Glomerular visceral epithelial cell (primary cell): ENCODE data around the gene TBC1D17.

ENCODE experiments used
- DNase-seq: peaks from one replicate; pipeline ENCODE4 v3.0.0-alpha.2; 2016; ENCODE audit errors: extremely low spot score

Gene TBC1D17

DNA sequence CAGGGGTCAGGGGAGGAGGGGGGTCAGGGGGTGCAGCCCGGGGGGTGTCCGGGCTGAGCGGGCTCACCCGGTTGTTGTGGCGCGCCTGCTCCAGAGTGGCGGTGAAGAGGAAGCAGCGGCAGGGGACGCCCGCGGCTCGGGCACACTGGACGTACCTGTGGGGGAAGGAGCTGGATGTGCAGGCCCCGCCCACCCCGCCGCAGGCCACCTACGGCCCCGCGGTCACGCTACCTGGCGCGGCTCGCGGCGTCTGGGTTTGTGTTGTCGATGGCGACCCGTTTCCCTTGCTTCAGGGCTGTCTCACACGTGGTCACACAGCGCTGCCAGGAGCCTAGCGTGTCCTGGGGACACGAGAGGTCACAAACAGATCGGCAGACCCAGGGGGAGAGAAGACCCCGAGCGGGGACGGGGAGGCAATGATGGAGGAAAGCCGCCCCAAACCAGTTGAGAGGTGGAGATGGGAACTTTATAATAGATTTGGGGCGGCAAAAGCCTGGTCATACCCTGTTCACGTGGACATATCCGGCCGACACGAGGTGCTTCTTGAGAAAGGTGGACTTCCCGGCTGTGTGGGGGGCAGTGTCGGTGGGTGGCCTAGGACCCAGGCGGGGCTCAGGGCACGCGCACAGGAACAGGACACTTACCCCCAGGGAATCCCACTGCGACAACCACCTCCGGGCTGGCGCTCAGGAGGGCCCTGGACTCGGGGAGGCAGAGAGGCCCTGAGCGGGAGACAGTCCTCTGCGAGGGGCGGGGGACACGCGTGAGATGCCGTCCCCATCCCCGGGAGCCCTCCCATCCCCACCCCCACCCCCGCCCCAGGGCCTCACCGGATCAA is 15.7 kb upstream of the TBC1D17 start:
- no peak for DNase-seq

DNA sequence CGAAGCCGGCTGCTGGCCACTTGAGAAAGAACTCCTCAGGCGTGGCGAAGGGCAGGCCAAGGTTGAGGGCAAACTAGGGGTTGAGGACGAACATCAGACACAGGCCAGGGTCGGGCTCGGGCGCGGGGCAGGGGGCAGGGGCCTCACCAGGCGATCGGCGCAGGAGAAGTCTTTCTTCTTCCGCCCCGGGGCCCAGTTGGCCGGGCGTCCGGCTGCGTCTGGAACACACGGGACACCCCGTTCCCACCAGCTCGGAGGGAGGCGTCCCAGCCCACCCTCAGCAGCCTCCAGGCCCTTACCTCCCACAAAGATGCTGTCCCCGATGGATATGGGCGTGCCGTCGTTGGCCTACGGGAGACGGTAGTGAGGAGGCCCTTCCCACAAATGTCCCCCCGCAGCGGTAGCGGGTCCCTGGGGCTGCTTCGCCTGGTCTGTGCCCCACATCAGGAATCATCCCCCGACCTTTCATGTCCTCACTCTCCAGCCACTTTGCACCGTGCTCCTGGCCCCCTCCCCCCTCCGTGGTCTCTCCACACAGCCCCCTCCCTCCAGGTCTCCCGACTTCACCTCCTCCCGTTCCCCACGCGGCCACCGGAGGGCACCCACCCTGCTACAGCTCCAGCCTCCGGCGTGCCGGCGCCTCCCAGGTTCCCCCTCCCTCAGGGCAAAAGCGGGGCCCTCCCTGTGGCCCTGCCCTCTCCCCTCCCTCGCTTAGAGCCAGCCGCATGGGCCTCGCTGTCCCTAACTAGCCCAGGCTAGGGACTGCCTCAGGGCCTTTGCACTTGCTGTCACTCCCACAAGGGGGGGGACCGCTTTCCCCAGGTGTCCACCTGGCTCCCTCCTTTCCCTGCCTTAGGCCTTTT is 14.9 kb upstream of the TBC1D17 start:
- DNase-seq: no peak

DNA sequence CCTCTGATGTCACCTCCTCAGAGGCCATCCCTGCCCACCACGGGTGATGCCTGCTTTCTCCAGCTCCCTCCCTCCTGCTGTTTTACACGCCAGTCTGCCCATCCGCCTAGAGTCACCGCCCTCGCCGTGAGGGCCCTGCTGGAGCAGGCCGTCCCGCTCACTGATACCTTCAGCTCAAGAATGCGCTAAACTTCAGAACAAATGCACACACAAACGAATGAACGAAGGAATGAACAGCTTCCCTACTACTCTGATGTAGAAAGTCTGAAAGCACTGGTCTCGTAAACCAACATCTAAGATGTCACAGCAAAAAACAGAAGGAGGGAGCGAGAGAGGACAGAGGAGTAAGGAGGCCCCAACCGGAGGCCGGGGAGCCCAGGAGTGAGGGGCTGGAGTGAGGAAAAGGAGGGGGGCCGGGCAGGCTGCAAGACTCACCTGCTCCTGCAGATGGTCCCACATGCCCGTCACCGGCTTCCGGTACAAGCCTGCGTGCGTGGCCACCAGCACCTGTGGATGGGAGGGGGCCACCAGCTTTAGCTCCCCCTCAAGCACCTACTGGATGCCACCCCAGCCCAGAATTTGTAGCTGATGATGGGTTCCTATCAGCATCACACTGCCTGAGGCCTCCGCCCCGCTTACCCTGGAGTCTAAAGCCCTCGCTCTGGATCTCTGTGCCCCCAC is 14.1 kb upstream of the TBC1D17 start:
- no peak for DNase-seq

DNA sequence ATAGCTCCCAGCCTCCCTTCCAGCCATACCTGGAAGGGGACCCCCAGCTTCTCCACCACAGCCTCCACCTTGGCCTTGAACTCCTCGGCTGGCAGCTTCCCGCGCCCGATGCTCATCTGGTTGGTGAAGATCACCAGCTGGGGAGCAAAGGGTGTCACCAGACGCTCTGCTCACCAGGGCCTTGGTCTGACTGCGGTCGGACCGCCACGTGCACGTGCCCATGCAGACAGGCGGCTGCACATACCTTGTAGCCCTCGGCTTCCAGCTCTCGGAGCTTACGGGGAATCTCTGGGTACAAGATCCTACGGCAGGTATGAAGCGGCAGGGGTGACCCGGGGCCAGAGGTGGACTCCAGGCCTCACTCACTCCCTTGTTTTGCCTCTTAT is 13.6 kb upstream of the TBC1D17 start:
- DNase-seq: no peak

DNA sequence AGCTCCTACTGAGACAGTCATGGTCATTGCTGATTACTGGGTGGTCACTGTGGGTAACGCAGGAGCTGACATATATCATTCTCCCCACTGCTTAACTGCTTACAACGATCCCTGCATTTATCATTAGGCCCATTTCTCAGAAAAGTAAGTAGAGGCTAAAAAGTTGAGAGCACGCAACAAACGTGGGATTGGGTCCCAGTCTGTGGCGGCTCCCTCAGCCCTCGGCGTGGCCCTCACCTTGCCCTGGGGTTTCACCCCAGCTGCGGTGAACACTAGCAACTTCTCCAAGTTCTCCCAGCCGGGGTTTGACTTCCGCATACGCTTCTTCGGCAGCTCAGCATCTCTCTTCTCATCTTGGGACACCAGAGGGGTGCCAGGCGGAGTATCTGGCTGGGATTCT is 12.6 kb upstream of the TBC1D17 start:
- no peak for DNase-seq

DNA sequence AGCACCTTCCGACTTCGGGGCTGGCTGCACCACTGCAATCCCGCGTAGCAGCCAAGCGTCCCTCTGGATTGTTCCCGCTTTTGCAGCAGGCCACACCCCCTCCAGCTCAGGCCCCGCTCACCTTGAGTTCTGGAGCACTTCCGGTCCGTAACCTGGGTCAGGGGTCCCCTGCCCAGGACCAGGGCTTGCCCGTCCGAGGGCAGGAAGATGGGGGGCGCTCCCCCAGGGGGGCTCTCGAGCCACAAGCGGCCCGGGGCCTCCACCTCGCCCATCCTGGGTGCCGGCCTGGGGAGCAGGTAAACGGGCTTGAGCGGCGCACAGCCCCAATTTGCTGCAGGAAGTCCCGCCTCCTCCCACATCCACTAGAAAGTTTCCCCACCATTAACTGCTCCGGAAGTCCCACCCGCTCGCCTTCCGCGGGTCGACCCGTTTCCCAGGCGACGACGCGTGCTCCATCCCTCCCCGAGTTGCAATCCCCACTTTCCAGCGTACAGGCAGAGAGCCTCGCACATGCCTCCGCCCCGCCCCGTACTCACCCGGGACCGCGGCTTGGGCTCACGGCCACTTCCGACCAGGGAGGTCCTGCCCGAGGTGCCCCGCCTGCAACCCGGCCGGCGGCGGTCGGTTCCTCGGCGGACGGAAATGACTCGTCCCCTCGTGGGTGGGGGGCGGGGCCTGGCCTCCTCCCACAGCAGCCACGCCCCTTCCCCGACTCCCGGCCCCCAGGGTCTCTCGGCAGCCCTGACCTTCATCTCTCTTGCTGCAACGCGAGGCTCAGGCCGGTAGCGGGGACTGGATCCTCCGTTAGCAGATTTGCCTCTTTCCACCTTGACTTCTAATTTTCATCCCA is 10.3 kb upstream of the TBC1D17 start, which contains the start of gene PNKP:
PNKP (minus strand) TSS at position 644 of the 850 bp plus-strand sequence; CDS start at position 272, 372 bp downstream.
- DNase-seq: peak; percentile 95

DNA sequence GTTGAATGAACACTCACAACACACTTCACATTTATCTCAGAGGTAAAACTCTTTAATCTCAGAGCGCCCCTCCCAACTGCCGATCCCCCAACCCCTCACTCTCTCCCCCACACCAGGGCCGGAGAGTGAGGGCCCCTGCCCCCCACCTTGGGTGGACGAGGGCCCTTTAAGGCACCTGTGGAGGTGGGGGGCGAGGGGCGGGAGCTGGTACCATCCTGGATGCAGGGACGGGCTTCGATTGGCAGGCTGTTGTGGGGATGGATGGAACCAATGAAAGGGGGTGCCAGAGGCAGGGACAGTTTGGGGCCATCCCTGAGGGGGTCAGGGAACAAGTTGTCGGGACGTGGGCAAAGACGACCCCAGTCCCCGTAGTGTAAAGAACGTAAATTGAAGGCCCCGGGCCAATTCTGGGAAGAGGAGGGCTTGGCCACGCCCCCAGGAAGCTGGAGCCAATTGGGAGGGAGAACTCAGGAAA is 8.5 kb upstream of the TBC1D17 start:
- no peak for DNase-seq

DNA sequence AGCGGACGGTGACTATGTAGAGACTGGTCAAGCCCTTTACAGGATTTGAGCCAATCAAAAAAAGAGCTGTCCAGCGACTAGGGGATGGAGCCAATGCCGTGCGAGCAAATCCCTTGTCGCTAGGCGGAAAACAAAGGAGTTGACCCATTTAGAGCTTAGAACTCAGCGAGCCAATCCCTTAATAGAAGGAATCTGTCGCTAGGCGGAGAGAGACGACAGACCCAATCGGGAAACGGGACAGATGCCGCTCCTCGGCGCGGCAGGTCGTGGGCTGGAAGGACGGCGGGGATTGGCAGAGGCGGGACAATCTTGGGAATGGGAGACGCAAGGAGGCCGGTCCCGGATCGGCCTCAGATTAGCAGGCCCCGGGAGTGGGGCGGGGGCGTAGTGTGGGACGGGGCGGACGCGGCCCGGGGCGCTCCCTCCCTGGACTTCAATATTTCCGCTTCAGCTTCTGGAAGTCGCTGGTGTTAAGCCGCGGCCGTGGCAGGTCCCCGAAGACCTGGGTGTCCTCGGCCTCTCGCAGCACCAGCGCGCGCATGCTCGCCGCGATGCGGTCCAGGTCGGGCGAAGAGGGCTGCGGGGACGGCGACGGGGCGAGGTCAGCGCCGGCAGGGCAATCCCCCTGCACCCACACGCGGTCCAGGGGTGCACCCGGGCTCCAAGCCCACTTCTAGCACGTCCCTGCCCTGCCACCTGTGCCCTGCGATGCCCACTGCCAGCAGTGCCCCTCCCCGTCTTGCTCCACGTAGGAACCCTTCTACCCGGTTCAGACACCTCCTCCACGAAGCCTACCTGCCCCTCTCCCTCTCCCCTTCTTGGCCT is 7.8 kb upstream of the TBC1D17 start:
- peak; percentile 100 for DNase-seq

DNA sequence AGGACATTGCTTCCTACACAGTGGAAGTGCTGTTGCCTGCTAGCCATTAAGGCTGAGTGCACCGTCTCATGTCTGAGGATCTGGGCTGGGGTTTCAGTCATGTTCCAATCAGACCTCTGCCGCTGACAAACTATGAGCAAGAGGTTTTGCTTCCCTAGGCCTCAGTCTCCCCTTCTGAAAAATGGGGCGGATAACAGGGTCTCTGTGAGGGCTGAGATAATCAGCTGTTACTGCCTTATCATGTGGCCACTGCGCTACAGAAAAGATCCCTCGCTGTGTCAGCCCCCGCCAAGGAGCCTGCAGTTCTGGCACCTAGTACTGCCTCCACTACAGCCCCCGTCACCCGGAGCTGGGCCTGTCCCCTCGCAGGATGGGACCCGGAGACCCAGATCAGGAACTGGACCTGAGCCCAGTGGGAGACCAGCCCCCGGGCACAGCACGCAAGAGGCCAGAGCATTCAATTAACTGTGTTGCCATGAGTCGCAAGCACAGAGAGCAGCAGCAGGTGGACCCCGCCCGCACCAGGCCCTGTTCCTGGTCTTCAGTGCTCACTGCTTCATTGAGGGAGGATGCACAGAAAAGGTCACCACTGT is 7.1 kb upstream of the TBC1D17 start:
- no peak for DNase-seq

DNA sequence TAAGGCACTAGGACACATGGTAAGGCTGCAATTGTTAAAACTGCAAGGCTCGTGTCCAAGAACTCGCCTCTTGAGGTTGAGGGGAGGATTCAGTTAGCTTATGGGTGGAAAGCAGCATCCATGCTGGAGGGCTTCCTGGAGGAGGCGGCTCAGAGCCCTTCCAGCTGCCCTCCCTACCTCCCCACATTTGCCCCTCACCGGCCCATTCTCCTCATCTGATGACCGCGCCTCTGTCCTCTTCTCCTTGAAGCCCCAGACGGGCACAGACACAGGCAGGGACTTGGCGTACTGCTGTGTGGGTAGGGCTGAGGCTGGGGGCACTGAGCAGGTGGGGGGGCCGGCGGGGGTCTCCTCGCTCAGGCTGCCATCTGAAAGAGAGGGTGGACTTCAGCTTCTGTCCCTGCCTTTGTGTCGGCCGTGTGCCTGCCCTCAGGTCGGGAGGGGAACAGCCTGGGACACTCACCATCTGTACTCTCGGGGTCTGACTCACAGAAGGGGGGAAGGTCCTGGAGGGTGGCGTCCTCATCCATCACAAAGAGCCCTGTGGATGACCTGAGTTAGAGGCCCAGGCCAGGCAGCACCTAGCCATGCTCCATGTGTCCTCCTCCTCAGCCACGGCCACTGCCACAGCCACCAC is 6.0 kb upstream of the TBC1D17 start:
- no peak for DNase-seq

DNA sequence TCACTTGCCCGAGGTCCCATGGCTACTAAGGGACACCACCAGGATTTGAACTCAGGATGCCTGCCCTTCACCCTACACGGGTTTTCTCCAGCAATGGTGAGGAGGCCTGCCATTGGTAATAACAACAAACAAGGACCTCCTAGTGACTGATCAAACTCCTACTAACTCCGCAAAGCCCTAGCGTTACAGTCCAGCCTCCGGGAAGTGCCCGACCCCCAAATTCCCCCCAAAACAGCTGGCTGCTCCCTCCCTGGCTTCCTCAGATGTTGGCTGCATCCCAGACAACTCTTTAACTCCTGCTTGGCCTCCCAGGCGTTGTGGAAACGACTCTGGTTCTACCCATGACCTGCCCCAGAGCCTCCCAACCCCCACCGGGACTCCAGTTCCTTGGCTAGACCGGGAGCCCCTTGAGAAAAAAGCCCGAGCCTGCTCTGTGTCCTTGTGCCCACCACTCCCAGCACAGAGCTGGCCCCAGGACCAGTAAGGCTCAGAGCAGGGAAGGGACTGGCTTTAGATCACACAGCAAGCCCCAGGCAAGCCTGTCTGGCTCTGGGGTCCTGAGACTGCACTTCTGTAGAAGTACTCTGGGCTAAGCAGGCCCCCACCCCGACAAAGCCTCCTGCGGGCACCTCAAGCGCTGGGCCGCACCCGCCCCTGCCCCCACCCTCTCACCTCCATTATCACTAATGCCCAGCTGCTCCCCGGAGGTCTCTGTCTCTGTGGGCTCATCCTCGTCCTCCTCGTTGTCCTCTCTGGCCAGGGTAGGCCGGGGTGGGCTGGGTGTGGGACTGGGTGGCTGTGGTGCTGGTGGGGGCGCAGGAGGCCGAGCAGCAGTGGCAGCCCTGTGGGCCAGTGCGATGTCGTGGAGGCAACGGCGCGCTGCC is 5.0 kb upstream of the TBC1D17 start:
- DNase-seq: no peak

DNA sequence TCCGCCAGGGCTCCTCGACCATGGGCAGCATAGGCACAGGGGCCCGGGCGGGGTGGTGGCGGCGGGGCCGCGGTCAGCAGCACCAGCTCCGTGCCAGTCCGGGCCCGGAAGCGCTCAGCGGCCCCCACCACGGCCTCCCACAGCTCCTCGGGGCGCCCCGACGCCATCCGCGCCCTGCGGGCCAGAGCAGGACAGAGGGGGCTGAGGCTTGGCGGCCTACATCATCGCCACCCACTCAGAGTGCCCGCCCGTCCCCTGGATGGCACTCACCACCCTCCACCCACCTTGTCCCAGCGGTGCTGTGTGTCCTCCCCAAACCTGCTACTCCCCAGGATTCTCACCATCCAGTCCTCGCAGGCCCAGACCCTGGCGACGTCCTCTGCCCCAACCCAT is 4.4 kb upstream of the TBC1D17 start:
- no peak for DNase-seq

DNA sequence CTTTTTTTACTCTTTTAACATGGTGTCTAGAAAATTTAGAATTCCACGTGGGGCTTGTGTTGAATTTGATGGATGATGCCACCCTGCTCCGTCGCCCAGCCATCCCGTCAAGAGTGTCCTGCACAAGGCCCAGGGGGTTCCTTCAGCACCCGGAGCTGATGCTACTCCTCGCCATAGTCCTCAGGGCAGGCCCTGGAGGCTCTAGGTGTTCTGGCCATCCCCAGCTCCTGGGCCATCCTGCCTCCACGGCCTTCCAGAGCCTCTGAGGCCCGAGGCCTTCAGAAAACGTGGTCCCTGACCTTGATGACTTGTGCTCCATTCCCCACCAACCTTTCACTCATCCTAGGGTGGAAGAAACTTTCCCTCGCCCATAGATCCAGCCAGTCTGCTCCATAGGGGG is 3.7 kb upstream of the TBC1D17 start:
- no peak for DNase-seq

DNA sequence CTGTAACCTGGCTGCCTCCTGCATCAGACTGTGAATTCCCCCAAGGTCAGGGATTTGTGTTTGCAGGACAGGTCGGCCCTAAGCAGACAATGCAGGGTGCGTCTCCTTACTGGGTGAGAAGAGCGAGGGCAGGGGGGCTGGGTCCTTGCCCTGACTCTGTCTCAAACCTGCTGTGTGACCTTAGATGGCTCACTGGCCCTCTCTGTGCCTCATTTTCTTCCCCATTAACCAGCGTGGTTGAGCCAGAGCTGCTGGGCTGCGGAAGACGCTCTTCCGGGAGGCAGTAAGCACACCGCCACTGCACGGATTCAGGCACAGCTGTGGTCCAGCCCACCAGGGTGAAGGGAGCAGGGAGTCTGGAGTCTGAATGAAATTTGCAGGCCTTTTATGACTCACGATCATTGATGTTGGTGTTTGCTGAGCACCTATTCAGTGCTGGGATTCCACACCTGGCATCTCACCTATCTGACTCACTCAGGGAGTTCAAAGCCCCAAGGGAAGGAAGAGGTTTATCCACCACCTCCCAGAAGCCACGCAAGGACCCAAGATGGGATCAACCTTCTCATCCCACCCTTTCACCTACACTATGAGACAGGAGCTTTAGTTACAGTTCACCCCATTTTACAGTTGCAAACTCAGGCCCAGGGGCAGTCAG is 2.9 kb upstream of the TBC1D17 start:
- no peak for DNase-seq

DNA sequence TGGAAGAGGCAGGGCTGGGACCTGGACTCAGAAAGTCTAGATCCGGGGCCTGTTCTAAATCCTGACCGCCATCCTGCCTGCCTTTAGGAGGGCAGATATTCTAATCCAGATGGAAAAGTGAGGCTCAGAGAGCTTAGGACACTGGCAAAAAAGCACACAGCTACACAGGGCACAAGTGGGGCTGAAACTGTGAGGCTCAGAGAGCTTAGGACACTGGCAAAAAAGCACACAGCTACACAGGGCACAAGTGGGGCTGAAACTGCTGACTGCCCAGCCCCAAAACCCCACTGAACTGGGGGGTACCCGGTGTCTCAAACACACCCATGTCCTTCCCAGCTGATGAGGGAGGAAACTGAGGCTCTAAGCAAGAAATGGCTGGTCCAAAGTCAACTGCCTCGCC is 2.3 kb upstream of the TBC1D17 start:
- DNase-seq: no peak

DNA sequence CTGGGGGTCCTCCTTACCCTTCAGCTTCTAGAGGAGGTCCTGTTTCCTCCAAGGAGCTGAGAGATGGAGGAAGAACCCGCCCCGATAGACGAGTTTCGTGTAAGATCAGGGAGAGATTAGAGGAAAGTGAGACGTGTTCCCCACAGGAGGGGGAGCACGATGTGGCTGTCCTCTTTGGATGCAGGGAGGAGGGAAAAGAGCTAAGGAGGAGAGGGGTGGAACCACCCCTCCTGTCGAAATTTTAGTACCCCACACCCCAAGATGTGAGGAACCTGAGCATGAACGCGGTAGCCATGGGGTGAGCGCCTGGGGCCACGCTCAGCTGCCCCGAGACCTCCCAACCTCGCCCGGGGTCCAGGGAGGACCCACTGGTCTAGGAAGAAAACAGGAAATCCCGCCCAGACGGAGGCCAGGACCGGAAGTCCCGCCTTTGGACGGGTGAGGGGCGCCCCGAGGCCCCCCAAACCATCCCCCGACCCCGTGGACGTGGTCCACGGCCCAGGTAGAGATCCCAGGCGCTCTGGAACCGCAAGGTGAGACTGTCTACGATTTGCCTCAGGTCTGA is 1.6 kb upstream of the TBC1D17 start:
- peak; percentile 50 for DNase-seq

DNA sequence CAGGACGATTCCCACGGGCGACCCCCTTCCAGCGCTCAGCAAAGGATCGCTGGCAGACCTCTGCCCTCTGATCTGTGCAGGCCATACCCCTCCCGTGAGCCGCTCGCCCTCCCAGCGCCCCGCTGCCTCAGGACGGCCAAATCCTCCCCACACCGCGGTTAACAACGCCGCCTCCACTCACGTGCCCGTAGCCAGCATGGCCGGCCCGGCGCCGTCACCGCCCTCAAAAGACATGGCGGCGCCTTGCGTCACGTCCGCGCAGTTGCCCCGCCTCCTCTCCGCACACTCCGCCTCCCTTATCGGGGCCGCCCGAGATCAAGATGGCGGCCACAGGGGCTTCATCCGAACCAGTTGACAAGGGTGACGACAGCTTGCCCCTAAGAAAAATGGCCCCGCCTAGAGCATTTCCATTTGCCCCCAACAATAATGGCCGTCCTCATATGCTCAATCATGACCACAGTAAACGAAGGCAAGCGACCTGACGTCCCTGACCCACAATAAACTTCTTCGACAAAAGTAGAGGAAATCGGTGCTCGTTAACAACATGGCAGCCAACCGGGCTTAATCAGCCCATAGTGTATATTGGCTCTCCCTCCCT is 981 bp upstream of the TBC1D17 start:
- DNase-seq: peak; percentile 99
